HG03139 (cell line): ENCODE results near the gene GPX2.

Source experiments
- ATAC-seq: cut with Tn5 transposase; IDR thresholded peaks from one replicate; pipeline ENCODE4 v1.9.1; 2021; ENCODE audit not compliant: unreplicated experiment

Gene GPX2

DNA sequence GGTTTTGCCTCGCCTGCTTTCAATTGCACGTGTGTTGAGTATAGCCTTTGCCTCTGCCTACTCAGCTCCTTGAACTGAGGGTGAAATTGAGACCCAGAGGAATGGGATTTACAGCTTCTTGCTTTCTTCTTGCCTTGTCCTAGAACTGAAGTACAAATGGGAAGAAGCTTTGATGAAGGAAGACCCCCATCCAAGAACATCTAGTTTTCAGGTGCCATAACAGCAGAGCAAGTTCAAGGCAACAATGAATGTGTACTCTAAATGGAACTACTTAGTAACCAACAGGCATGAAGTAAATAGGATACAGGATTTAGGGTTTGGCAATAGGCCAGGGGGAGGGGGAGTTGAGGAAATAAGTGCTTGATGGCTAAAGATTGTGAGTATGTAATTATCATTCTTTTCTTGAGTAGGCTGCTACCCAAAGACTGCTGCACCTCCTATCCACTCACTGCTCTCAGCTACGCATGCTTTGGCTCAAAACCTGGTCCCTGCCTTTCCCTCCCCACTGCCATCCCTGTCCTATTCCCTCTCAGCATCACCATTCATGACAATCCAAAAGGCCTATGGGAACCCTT lies 2.1 kb downstream of the GPX2 start:
- no peak for ATAC-seq

DNA sequence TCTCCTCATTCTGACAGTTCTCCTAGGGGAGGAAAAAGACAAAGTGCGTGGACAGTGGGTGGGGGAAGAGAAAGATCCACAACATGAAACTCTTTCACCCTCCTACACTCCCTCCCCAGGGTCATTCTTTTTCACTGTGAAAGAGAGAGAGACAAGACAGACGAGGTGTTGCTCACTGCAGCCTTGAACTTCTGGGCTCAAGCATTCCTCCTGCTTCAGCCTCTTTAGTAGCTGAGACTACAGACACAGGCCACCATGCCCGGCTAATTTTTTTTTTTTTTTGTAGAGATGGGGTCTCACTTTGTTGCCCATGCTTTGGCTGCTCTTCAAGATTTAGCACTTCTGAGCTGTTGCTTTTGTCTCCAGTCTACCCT lies 2.7 kb downstream of the GPX2 start:
- ATAC-seq, result no peak

DNA sequence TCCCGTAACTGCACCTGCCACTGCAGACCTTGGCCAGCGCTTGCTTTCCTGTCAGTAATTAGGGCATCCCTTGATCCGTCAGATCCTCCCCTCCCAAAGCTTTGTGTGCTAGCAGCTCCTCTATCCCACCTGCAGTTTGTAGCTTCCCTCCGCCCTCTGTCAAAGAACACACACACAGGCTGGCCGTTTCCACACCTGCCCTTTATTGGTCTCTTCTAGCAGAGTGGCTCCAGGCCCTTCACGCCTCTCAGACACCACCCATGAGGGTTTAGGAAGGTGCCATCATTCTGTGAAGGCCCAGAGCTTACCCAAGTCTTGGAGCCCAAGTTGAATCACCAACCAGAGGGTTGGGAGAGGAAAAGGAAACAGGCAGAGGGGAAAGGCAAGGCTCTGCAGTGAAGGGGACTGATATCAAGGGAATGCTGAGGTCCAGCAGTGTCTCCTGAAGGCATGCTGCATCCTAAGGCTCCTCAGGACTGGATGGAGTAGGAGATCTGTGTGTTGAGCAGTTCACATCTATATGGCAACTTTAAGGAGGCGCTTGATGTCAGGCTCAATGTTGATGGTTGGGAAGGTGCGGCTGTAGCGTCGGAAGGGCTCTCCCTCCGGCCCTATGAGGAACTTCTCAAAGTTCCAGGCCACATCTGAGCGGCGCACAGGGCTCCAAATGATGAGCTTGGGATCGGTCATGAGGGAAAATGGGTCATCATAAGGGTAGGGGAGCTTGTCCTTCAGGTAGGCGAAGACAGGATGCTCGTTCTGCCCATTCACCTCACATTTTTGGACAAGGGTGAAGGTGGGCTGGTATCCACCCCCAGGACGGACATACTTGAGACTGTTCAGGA lies 3.4 kb downstream of the GPX2 start:
- no peak for ATAC-seq

DNA sequence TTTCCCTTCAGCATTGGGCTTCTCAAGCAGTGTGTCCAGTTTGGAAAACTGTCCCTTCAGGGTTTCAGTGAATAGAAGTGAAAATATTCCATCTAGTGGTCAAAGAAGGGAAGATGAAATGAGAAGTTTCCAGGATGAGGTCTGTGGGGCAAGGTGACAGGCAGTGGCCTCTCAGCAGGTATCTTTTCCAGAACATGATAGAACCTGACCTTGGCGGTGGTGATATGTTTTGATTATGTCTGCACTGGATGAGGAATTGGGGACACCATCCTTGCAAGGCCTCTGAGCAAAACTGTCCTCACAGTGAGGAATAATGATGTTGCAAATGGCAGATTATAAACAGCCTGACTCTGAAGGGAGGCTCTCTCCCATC lies 4.7 kb downstream of the GPX2 start:
- ATAC-seq, result no peak

DNA sequence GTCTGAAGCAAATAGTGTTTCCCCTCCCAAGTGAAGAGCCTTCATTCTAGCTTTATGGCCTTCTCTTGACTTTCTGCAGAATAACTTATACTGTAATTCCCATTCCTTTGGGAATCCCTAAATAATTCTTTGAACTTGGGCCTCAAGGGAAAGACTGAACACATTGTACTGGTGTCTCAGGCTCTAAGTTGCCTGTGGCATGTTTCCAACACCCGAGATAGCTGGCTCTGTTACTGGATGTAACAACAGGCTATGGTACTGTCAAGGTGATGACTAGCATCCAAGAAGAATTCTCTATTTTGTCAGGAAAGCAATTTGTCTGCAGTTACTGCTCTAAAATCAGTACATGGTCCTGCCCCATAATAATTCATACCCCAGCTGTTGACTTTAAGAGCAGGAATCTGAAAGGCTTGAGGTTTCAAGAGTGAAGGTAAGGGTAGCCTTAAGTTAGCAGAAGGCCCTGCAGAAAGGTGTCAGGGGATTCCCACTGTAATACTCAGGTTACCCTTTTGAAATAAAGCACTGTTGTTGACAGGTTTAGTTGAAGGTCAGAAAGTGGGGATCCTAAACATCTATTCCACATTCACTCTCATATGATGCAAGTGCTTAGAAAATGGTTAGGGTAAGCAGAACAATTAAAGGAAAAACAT lies 5.2 kb downstream of the GPX2 start:
- no peak for ATAC-seq

DNA sequence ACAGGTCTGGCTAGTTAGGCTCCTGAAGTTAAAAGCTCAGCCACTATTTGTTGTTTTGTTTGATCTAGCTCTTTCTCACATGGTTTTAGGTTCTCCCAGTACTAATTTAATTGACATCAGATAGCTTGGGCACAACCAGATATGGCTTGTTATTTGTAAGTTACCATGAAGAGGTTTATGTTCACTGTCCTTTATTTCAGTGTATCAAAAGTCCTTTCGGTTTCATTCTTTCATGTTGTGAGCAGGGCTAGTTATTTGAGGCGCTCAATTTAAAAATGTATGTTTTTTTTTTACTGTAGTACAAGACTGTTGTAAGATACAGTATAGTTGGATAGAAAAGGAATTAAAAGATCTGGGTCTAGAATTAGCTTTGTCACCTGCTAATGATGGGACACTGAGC lies 7.0 kb downstream of the GPX2 start:
- ATAC-seq, result no peak

DNA sequence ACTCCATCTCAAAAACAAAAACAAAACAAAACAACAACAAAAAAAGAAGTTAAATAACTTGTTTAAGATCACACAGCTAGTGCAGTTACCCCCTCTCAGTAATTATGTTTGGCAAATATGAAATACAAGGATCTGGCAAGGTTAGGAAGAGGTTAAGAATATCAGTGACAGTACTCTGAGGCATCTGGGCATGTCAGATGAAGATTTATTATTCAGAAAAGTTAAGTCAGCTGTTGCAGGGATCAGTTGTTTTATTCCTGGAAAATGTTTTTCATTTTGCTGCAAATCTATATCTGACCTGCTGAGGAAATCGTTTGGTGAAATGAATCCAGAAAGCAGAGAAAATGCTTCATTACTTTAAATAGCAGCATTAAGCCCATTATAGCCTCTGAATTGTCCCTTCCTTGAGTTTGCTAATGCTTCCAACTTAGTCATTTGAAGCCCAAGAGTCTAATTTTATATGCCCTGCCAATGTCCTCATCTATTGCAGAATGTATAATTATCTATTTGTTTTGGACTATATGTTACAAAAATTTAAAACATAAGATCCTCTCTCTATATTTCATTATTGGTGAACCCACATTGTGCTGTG lies 8.1 kb downstream of the GPX2 start:
- ATAC-seq, result no peak

DNA sequence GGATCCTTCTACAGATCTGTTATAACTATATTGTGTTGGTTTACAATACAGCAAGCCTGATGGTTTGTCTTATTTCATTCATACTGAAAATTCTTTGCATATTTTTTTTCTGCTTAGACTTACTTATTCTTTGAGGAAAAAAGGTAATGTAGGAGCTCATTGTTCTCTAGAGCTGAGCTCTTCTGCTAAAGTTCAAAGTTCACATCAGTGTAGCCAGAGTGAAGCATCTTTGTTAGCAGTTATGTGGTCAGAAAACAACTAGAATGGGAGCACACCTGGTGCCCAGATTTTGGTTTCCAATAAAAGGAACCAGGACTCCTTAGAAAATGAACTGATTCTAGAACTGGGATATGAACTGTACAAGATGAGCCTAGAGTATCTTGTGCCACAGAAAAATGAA lies 10.3 kb downstream of the GPX2 start:
- no peak for ATAC-seq

DNA sequence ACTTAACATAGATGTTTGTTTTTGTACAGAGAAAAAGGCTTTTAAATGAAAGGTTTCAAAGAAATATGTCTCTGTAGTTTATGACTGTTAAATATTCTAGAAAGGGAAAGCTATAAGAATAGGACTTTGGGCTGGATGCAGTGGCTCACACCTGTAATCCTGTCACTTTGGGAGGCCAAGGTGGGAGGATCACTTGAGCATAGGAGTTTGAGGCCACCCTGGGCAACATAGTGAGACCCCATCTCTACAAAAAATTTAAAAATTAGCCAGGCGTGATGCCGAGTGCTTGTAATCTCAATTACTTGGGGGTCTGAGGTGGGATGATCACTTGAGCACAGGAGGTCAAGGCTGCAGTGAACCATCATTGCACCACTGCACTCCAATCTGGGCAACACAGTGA lies 11.4 kb downstream of the GPX2 start:
- no peak for ATAC-seq

DNA sequence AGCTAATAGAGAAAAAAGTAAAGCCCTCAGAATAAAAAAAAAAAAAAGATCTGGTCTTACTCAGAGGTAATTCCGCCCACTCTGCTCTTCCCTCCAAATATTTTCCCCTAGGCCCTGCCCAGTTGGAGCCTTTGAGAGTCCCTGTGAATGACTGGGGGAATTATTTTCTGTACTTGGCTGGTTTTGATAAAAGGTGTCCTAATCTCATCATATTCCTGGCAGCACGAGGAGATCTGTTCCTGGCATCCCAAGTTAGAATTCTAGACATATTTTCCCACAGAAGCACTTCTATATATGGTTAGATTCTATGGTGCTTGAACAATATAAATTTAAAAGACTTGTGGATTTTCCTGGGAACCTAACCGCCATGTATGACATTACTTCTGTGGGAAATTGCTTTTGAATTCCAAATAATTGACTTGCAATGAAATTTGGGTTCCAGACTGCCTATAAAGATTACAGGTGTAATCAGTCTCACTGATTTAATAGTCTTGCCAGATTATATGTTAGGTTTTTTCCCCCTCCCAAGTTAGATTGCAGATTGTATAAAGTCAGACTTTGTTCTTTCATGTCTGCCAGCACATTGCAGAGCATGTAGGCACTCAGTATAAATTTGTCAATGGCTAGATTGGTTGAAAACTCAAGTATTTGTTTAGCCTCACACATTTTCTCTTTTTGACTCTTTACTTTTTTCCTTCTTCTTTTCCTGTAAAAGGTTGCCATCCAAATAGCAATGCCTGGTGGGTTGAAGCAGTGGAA lies 12.3 kb downstream of the GPX2 start:
- ATAC-seq, result no peak

DNA sequence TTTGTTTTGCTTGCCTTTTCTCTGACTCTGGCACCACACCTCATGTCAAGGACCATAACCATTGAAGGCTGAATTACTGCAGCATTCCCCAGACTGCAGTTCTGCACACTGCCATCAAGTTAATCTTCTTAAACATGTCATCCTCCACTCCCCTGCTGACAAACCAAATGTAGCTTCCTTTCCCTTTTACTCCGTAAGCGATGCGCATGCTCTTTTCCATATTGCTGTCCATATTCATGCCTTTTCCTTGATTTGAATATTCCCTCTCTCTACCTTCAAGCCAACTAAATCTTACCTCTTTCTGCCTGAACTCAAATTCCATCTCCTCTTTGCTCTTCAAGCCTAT lies 13.6 kb downstream of the GPX2 start:
- no peak for ATAC-seq

DNA sequence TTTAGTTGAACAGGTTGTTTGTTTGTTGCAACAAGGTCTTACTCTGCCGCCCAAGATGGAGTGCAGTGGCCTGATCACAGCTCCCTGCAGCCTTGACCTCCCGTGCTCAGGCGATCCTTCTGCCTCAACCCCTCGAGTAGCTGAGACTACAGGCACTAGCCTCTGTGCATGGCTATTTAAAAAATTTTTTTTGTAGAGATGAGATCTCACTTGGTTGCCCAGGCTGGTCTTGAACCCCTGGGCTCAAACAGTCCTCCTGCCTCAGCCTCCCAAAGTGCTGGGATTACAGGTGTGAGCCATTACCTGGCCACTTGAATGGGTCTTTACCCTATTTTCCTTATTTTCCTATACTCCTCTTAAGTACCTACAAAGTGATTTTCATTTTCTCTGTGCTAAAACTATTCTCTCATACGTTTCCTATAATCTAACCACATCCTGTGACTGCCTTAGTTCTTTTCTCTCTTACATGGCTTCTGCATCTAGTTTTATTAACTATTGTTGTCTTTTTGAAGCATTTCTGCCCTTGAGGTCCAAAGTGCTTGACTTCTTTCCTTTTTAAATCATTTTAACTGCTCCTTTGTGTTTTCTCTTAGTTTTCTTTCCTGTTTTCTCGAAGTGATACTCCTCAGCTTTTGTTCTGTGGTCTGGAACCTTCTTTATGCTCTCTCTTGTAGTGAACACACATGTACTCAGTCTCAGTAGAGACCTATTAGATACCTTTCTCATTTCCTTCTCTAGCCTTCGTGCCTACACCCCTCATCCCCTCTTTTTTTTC lies 14.1 kb downstream of the GPX2 start:
- peak; percentile 70 for ATAC-seq

DNA sequence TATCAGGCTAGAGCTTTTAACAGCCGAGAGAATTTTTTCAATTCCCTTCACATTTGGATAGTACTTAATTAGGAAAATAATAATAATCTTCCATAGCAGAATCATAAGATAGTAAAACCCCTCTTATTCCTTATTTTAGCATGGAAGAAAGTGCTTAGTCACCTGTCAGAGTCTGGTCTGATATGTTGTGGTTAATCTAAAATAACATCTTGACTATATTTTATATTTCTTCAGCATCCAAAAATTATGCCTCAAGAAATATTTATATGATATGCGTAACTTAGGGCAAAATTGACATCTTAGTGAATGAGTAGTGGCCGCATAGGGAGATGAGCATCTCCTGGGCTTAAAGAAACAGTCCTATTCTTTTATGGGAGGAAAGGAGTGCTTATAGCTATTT lies 15.5 kb downstream of the GPX2 start:
- ATAC-seq, result no peak

DNA sequence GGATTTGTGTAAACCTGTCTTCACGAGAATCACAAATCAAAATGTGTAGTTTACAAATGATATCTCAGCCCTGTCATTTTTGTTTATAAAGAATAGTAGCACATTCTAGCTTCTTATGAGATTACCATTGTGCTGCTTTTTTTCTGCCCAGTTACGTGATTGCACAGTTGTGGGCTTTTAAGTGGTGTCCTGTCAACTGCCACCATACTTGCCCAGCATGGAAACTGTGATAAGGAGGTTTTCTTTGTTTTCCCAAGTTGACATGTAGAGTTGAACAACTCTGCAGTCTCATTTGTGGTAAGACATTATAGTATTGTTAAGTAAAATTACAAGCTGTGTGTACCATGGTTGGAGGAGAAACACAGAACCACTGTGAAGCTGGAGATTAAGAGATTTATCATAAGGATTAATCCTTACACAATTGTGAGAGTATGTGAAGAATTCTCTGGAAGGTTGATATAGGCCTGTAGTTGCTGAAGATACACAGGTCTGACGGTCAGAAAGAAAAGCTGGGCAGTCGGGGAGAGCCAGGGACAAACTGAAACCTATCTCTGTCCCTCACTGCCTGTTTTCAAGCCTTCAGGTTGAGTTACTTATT lies 16.0 kb downstream of the GPX2 start:
- no peak for ATAC-seq

DNA sequence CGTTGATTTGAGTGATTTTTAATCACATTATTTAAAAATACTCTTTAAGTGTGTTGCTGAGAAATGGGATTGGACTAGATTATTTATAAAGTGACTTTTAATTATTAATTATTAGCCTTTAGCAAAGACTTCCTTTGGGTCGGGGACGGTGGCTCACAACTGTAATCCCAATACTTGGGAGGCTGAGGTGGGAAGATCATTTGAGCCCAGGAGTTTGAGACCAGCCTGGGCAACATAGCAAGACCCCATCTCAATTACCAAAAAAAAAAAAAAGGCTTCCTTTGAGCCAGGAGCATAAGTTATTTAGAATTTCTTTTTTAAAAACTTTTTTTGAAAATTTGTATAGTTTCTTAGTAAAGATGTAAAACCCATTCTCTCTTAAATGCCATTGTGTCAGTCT lies 19.5 kb downstream of the GPX2 start:
- ATAC-seq, result no peak

DNA sequence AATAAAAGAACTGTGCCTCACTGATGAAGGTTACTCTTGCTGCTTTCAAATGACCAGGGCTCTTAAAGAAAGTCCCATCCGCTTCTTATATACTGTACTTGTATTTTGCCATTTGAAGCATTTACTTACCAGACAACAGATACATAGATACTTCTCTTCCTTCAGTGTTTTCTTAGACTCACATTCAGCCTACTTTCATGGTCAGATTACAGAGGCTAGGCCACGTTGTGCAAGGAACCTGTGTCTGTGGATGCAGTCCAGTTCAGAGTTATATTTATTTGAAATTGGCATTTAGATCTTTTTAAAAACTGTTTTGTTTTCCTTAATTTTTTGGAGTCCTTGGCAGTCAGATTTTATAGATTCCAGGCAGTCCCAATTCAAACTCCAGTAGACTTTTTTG lies 22.1 kb downstream of the GPX2 start:
- no peak for ATAC-seq

DNA sequence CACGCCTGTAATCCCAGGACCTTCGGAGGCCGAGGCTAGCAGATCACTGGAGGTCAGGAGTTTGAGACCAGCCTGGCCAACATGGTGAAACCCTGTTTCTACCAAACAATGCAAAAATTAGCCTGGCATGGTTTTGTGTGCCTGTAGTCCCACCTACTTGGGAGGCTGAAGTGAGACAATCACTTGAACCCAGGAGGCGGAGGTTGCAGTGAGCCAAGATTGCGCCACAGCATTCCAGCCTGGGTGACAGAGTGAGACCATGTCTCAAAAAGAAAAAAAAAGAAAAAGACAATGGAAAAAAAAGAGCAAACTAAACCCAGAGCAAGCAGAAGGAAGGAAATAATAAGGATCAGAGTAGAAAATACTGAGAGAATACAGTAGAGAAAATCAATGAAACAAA lies 22.9 kb downstream of the GPX2 start:
- no peak for ATAC-seq

DNA sequence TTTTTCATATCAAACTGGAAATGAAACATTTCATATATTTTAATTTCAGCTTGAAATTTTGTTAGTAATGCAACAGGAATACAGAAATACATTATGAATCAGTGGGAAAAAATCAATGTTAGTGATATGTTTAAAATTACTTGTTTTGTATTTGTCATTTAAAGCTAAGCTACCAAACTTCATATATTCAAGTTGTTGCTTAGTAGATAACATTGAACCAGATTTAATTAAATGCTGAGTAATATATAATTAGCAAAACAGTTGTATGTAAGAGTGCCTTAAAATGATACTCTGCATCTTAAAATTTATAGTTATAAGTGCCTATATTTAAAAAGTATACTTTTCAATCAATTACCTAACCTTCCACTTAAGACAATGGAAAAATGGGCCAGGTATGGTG lies 23.3 kb downstream of the GPX2 start:
- no peak for ATAC-seq

DNA sequence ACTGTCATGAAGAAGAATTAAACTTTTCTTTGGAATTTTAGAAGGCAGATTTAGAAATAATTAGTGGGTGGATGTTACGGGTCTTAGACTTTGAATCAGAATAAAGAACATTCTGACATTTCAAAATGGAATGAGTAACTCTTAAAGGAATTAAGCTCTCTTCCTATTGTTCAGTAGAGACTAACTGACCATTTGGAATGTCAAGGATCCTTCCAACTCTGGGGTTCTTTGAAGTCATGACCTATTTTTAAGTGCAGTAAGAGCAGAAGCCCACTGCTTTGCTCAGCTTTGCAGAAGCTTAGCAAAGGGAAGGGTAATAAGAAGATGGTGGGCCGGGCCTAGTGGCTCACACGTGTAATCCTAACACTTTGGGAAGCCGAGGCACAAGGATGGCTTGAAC lies 24.3 kb downstream of the GPX2 start:
- ATAC-seq, result no peak

DNA sequence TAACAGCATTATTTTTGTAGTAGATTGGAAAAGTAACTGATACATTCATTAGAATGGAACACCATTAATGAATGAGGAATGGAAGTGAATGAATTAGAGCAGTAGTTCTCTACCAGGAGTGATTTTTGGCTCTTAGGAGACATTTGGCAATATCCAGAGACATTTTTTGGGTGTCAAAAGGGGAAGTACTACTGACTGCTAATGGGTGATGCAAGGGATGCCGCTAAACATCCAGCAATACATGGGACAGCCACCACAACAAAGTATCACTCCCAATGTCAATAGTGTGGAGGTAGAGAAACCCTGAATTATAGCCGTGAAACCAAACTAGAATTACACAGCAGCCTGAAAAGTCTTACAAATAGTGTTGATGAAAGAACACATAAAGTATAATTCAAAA lies 26.7 kb downstream of the GPX2 start:
- no peak for ATAC-seq
